ENCODE results near the gene CERK. TPM values are rescaled to one million over a fixed set of nuclear protein-coding genes. Genes with fewer than 3 reads are reported as not detected.

The CERK gene
- total and polyA plus RNA-seq, 7 donors, result 13.0 to 38.1 (median 26.9) TPM

DNA sequence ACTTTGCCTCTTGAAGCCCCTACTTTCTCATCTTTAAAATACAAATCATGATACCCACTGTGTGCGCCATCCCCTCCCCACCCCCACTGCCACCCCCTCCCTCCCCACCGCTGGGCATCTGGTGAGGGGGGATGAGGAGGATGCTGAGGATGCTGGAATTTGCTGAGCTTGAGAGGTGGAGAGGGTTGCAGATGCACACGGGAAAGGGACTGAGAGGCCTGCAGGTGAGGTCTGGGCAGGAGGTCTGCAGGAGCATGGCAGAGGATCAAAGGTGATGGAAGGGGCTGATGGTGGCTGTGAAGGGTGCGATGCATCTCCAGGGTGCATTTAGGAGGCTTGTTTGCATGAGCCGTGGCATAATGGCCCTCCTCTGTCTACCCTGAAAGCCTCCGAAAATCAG lies 16.8 kb upstream of the CERK start:
- ATAC-seq (no peak), DNase-seq (no peak)
- no peaks in the 10 kb centered on the region for H3K9me3 ChIP-seq
- peaks cover 38% of the 10 kb centered on the region for H3K4me1 ChIP-seq
- H3K4me3 ChIP-seq, result no peak overlapping the region
- intact Hi-C loops (cut with DNase I), result no loop called here
- 66 to 78% (median 71%) methylated on average over 6 of the region's 6 CpGs for WGBS, 3 donors
- no peaks in the 10 kb centered on the region for H3K27me3 ChIP-seq (ENCODE audit: insufficient read depth in 3 of 3, low read length in 2 of 3)
- TF ChIP-seq, protein P1, sequence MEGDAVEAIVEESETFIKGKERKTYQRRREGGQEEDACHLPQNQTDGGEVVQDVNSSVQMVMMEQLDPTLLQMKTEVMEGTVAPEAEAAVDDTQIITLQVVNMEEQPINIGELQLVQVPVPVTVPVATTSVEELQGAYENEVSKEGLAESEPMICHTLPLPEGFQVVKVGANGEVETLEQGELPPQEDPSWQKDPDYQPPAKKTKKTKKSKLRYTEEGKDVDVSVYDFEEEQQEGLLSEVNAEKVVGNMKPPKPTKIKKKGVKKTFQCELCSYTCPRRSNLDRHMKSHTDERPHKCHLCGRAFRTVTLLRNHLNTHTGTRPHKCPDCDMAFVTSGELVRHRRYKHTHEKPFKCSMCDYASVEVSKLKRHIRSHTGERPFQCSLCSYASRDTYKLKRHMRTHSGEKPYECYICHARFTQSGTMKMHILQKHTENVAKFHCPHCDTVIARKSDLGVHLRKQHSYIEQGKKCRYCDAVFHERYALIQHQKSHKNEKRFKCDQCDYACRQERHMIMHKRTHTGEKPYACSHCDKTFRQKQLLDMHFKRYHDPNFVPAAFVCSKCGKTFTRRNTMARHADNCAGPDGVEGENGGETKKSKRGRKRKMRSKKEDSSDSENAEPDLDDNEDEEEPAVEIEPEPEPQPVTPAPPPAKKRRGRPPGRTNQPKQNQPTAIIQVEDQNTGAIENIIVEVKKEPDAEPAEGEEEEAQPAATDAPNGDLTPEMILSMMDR (IDR thresholded peaks at IDR 0.05), result no peak
- H3K36me3 ChIP-seq (ENCODE audit: insufficient read depth in 1 of 2, low read depth in 1 of 2), result no peaks in the 10 kb centered on the region
- peak overlapping the region; percentile 99 for H3K27ac ChIP-seq

DNA sequence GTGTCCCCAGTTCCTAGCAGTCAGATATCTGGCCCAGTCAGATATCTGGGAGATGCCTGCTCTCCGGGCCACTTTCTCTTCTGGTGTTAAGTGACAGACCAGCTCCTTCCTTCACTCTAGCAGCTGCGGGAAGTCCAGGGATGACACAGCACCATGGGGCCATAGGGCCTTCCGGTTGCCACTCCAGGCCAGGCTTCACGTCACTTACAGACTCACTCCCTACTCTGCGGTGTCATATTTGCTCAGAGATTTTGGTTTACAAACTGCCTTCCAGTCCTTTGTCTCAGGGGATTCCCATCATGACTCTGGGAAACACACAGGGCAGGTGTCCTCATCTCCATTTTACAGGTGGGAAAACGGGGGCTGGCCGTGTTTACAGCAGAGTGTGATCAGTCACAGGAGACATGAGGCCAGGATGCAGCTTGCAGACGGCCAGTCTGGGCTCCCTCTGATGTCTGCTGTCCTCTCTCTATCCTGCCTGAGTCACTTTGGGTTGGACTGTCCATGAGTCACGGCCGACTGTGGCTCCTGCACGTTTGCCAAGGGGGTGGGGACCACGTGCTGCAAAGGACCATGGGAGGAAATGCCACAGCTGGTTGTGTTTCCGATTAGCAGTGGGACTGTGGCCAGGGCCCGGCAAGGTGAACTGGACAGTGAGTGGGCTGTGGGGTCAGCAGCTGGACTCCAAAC lies 16.2 kb upstream of the CERK start:
- 4 to 9% (median 5%) methylated on average over 14 of the region's 14 CpGs for WGBS, 3 donors
- intact Hi-C loops (cut with DNase I), result no loop called here
- no peaks in the 10 kb centered on the region for H3K9me3 ChIP-seq
- peak overlapping the region; percentile 46 for H3K4me3 ChIP-seq
- TF ChIP-seq, protein P1 (IDR thresholded peaks at IDR 0.05), result no peak
- ATAC-seq (peak; percentile 87 to 92 (median 89)), DNase-seq (peak; percentile 97 to 98)
- H3K27ac ChIP-seq, result peak overlapping the region; percentile 99
- no peaks in the 10 kb centered on the region for H3K27me3 ChIP-seq (ENCODE audit: insufficient read depth in 3 of 3, low read length in 2 of 3)
- H3K36me3 ChIP-seq (ENCODE audit: insufficient read depth in 1 of 2, low read depth in 1 of 2), result no peaks in the 10 kb centered on the region
- peaks cover 38% of the 10 kb centered on the region for H3K4me1 ChIP-seq

DNA sequence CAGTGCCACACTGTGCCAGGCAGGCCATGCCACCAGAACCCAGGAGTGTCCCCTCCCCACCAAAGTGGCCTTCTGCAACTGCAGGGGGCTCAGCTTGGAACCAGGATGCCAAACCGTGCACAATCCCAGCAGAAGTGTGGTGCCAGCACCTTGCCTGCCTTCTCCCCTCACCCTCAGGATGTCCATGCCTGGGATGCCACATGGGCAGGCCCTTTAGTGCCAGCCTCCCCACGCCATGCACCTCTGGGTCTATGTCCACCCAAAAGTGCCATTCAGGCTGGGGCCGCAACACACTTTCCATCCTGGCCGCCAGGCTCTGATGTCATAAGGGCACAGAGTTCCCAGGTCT lies 15.7 kb upstream of the CERK start:
- H3K27ac ChIP-seq, result peak overlapping the region; percentile 99
- ATAC-seq (peak in 2 of 4 donors; percentile 1 to 7), DNase-seq (no peak)
- TF ChIP-seq, protein P1 (IDR thresholded peaks at IDR 0.05), result no peak
- 44 to 68% (median 55%) methylated on average over 4 of the region's 4 CpGs for WGBS, 3 donors
- peak overlapping the region; percentile 46 for H3K4me3 ChIP-seq
- peaks cover 33% of the 10 kb centered on the region for H3K4me1 ChIP-seq
- no peaks in the 10 kb centered on the region for H3K27me3 ChIP-seq (ENCODE audit: insufficient read depth in 3 of 3, low read length in 2 of 3)
- H3K36me3 ChIP-seq (ENCODE audit: insufficient read depth in 1 of 2, low read depth in 1 of 2), result no peaks in the 10 kb centered on the region
- H3K9me3 ChIP-seq, result no peaks in the 10 kb centered on the region
- intact Hi-C loops (cut with DNase I), result no loop called here

DNA sequence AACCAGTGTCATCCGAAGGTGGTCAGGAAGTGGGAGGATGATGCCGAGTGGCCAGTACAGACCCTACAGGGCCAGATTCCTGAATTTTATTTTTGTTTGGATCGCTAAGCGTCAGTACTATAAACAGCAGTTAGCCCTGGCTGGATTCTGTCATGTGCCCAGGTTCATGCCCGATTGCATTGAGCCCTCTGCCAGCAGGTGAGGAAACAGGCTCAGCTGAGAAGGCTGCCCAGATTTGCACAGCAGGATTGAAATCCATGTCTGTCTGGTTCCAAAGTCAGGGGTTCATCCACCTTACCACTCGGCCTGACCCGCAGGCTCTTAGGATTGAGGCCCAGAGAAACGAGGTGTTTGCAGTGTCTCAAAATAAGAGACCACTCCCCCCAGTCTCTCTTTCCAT lies 15.3 kb upstream of the CERK start:
- H3K27me3 ChIP-seq (ENCODE audit: insufficient read depth in 3 of 3, low read length in 2 of 3), result no peaks in the 10 kb centered on the region
- H3K36me3 ChIP-seq (ENCODE audit: insufficient read depth in 1 of 2, low read depth in 1 of 2), result no peaks in the 10 kb centered on the region
- intact Hi-C loops (cut with DNase I), result no loop called here
- WGBS, 3 donors, result 62 to 73% (median 63%) methylated on average over 8 of the region's 8 CpGs
- peak overlapping the region; percentile 99 for H3K27ac ChIP-seq
- no peaks in the 10 kb centered on the region for H3K9me3 ChIP-seq
- DNase-seq, result no peak
- ATAC-seq, result peak; percentile 36 to 60 (median 57)
- peak overlapping the region; percentile 46 for H3K4me3 ChIP-seq
- TF ChIP-seq, protein P1 (IDR thresholded peaks at IDR 0.05), result no peak
- peaks cover 34% of the 10 kb centered on the region for H3K4me1 ChIP-seq

DNA sequence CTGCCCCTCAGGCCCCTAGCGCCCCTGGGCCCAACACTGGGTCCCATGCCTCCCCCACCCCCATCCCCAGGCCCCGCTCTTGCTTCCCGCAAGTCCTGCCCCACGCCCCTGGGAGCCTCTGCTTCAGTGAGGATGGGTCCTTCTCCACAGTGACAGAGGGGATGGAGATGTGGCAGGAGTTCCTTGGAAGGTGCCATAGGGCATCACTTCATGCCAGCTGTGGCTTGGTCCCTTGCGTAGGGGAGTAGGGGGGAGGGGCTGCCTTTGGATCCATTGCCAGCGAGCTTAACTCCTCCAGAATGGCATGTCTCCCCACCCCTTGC lies 14.9 kb upstream of the CERK start:
- Histone ChIP-seq H3K9me3 (no peaks in the 10 kb centered on the region), H3K4me1 (peaks cover 38% of the 10 kb centered on the region), H3K27ac (peak overlapping the region; percentile 99), H3K27me3 (ENCODE audit: insufficient read depth in 3 of 3, low read length in 2 of 3) (no peaks in the 10 kb centered on the region), H3K4me3 (no peak overlapping the region), H3K36me3 (ENCODE audit: insufficient read depth in 1 of 2, low read depth in 1 of 2) (no peaks in the 10 kb centered on the region)
- intact Hi-C loops (cut with DNase I), result no loop called here
- ATAC-seq (peak in 2 of 4 donors; percentile 1 to 9), DNase-seq (no peak)
- whole genome bisulfite sequencing, 3 donors, result 87 to 92% (median 90%) methylated on average over 5 to 6 of the region's 6 CpGs
- TF ChIP-seq, protein P1 (IDR thresholded peaks at IDR 0.05), result no peak

Measured in psoas muscle (tissue), 8 donors.